Activated CD8-positive, alpha-beta memory T cell treated with anti-CD3 and anti-CD28 coated beads, Interleukin-2, amount 50 U/mL, for 24 hours (primary cell): ENCODE data around the gene SLC6A9.
A peak's percentile ranks its signal among the peaks of the same experiment; 100 is the strongest.

ENCODE experiments used
- DNase-seq: peaks from one replicate; pipeline ENCODE4 v3.0.0-alpha.2; 2020; ENCODE audit errors: extremely low read depth

SLC6A9 gene

DNA sequence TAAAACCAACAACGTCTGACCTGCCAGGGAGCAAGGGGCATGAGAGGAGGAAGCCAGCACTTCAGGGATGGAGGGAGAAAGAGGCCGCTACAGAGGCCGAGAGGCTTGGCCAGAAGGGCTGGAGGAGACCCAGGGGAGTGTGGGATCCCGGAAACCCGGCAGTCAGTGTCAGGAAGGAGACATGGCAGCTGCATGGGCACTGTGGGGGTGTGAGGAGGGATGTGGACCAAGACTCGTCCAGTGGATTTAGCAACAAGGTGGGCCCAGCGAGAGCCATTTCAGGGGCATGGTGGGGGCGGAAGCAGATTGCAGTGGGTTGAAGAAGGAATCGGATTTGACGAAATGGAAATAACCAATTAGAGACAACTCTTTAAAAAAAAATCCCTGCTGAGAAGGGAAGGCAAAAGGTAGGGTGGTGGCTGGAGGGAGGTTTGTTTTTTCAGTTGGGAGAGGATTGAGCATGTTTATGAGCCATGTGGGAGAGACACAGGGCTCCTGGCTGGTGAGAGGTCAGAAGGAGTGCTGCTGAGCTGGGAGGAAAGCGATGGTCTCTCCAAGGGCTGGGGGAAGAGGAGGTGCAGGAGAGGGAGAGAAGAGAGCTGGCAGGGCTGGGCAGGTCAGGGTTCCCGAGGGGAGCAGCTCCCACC, 47.9 kb downstream of the SLC6A9 start:
- DNase-seq, result no peak

DNA sequence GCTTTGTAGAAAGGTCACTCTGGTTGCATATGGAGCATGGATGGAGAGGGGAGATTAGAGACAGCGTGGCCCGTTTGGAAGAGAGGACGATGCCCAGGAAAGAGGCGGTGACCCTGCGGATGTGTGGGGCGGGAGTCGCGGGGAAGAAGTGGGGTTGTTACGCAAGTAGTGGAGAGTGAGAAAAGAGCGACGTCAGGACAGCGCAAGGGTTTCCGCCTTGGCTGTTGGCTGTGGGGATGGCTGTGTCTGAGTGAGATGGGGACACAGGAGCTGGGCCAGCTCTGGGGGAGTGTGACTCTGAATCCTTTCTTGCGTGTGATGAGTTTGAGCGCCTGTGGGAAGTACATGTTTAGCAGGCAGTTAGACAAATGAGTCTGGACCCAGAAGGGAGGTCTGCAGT, 48.5 kb downstream of the SLC6A9 start:
- no peak for DNase-seq

DNA sequence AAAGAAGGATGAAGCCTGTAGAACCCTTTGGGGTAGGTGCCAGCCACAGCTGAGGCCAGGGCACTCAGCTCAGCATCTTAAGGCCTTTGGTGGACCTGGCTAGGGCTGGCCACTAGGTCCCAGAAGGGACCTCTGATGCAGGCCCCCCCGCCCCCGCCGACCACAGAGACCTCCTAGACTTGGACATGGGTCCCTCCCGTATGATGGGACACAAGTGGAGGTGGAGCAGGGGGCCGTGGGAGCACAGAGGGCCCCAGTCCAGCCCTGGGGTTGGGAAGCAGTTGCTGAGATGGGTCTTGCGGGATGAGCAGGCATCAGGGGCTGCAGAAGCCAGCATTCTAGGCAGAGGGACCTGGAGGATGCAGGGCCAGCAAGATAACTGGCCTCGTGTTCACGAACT, 49.0 kb downstream of the SLC6A9 start:
- no peak for DNase-seq

DNA sequence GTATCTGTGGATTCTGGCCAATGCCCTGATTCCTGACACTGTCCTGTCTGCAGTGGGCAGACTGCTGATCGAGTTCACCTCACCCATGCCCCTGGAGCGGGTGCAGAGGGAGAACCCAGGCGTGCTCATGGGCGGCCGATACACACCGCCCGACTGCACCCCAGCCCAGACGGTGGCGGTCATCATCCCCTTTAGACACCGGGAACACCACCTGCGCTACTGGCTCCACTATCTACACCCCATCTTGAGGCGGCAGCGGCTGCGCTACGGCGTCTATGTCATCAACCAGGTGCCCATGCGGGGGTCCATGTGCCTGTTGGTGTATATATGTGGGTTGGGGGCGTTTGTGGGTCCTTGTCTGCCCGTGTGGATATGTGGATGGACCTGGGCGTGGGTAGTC, 49.6 kb downstream of the SLC6A9 start:
- DNase-seq, result no peak

DNA sequence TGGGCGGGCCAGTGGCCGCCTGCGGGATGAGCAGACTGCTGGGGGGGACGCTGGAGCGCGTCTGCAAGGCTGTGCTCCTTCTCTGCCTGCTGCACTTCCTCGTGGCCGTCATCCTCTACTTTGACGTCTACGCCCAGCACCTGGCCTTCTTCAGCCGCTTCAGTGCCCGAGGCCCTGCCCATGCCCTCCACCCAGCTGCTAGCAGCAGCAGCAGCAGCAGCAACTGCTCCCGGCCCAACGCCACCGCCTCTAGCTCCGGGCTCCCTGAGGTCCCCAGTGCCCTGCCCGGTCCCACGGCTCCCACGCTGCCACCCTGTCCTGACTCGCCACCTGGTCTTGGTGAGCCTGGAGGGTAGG, 50.1 kb downstream of the SLC6A9 start:
- DNase-seq, result no peak

DNA sequence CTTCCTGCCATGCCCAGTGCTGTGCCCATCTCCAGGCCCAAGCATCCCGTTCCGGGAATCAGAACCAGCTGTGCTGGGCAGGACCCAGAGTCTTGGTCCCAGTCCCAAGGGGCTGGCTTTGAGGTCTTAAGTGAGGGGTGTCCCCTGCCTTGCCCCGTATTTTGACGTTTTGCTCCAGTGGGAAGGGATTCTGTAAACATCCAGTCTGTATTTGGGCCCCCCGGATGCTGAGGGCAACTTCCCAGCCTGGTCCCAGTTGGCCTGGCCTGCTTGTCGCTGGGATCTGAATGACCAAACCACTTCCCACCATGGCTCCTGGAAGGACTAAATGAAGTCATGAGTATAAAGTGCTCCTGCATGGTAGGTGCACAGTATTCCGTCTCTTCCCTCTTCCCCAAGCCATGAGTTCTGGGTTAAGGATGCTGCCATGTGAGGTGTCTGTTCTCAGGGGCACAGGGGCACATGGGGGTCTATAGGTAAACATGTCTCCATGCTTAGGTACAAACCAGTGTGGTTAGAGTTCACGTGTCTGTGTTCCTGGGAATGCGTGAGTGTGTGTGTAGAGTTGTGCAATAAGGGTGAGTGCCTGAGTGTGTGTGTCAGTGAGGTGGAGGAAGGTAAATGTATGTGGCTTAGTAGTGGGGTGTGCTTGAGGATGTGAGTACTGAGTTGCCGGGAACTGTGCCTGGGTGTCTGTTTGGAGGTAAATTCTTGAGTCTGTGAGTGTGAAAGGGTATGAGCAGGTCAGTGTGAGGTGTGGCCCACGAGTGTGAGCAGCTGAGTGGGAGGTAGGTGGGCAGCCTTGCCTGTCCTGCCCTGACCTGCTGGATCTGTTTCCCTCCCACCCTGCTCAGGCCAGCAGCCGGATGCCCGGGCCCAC, 50.8 kb downstream of the SLC6A9 start:
- no peak for DNase-seq

DNA sequence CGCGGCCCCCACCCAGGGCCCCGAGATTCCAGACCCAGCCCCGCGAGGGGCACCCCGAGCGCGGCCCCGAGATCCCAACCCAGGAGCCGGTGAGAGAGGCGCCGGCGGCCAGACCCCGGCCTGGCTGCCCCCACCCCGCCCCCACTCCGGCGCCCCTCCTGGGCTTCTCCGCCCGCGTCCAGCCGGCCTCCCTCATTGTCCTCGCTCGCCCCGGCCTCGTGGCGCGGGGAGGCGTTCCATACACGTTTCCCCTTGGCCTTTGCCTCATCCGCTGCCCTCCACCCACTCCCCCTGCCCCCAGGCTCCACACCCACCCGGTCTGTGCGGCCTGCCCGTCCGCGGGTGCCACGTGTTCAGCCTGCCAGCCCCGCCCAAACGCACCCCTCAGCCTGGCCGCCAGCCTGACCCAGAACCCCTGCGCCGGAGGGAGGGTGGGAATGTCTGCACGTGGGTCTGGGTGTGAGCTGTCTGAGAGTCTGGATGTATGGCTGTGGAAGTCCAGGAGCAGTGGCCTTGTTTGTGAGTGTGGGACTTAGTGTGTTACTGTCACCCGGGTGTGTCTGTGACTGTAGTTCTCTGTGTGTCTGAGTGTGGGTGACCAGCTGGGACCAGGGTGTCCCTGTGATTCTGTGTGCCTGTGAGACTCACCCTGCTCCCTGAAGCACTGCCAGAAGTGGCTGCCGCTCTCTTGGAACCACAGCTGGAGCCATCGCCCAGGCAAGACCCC, 51.6 kb downstream of the SLC6A9 start:
- no peak for DNase-seq

DNA sequence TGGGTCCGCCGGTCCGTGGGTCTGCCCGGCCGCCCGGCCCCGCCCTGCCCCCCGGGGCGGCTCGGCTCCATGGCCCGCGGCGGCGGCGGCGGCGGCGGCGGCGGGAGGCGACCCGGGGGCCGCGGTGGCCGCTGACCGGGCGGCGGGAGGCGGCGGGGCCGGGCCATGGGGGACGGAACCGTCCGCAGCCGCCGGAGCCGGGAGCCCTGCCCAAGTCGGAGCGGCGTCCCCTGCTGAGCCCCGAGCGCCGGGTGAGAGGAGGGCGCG, 52.1 kb downstream of the SLC6A9 start:
- no peak for DNase-seq

DNA sequence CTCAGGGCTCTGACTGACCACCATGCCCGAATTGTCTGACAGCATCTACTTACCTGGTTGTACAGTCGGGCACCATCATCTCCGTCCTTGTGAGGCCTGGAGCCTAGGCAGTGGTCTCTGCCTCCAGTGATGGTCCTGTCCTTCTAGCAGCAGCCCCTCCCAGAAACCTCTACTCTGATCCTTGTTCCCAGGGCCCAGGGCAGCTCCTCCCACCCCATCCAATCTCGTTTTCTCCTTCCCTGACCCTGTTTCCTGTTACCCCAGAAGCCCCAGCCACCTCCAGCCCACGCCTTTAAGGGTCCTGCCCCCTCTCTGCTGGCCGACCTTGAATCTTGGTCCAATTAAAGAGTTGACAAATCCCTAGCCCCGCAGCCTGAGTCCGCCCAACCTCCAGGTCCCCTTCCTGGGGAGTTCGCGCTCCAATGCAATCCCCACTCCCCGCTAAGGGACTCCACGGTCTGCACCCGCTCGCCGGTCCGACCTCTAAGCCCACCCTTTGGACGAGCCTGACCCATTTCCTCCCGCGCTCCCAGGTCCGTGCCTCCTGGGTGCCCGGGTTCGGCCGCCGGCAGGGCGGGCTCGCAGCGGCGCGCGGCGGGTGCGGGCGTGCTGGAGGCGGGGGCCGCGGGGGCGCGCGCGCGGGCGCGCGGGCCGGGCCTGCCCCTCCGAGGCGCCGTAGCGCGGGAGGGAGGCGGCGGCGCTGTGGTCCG, 52.6 kb downstream of the SLC6A9 start, which contains the start of gene B4GALT2:
TSS of gene B4GALT2 (plus strand) at position 660 of the 710 bp plus-strand sequence. CDS start 1,951 bp downstream, outside the sequence.
- no peak for DNase-seq

DNA sequence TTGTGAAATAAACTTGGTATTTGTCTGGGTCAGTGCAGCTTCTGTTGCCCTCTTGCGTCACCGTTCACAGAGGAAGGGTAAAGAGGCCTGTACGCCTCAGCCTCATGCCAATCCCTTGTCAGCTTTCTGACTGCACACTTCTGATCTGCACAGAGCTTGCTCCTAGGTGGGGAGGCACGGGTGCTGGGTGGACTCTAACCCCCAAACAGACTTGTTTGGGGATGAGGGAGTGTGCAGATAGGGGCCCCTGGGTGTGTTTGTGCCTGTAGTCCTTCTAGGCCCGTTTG, 53.1 kb downstream of the SLC6A9 start:
- DNase-seq, result no peak

DNA sequence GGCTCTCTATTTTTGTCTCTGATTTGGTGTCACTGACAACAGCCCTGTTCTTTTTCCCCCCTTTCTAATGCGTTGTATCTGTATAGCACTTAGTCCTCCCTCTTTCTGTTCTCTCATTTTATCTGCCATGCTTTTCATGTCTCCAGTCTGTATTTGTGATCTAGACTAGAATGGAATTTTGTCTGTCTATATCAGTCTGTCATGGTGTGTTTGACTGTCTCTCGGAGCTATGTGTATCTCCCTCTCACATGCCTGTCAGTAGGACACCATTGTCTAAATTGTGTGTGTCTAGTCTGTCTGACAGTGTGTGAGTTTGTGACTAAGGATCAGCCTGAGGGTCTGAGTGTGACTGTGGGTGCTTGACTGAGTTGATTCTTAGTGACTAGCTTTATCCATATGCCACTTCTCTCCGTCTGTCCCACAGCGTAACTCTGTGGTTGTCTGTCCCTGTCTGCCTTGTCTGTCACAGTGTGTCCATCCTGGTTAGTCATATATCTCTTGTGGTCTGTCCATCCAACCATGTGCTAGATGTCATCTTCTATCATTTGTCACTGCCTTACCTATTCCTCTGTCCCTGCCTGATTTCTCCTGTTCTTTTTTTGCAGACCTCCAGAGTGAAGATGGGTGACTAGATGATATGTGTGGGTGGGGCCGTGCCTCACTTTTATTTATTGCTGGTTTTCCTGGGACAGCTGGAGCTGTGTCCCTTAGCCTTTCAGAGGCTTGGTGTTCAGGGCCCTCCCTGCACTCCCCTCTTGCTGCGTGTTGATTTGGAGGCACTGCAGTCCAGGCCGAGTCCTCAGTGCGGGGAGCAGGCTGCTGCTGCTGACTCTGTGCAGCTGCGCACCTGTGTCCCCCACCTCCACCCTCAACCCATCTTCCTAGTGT, 53.6 kb downstream of the SLC6A9 start:
- no peak for DNase-seq

DNA sequence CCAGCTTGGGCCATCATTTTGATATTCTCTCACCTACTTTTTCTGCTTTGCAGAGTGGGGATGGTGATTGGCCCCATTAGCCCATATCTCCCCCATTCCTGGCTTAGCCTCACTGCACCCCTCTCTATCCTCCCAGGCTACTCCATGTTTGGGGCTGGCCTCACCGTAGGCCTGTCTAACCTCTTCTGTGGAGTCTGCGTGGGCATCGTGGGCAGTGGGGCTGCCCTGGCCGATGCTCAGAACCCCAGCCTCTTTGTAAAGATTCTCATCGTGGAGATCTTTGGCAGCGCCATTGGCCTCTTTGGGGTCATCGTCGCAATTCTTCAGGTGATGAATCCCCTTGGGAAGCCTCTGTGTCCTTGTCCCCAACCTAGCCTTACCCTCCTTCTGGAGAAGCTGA, 54.4 kb downstream of the SLC6A9 start:
- no peak for DNase-seq

DNA sequence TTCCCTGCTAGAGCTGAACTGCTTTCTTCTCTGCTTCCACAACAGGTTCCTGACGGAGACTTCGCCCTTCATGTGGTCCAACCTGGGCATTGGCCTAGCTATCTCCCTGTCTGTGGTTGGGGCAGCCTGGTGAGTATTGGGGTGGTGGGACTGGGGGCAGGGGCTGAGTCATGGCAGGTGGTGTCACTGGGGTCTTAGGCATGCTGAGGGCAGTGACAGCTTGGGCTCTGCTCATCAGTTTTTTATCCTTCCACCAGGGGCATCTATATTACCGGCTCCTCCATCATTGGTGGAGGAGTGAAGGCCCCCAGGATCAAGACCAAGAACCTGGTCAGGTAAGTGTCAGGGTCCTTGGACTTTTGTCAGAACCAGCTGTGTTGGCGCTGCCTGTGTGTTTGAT, 55.2 kb downstream of the SLC6A9 start:
- no peak for DNase-seq

DNA sequence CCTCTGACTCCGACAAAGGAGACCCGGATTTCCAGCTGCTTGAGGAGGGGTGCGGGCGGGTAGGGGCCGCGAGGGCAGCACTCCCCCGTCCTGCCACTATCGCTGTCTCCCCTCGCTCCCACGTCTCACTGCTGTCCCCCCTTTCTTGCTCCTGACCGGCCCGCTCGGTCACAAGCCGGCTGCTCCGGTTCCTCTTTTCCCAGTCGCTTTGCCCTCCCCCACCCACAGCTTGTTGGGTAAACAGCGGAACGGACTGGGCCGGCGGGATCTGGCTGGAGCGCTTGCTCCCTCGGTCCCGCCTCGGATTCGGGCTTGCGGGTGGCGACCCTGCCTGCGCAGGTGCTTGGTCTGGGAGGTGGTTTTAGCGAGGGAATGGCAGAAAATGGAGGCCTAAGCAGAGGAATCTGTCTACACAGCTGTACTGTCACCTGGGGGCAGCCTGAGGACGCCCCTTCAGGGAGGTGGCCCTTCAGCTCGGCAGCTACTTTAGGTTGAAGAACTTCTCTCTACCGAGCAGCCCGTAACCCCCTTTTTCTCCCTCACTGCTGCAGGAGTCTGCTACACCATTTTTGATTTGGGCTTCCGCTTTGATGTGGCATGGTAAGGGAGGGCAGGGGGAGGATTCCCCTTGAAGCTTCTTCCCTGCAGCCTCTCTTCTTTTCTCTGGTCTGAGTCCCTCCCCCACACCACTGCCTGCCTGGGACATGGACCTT, 55.9 kb downstream of the SLC6A9 start:
- no peak for DNase-seq

DNA sequence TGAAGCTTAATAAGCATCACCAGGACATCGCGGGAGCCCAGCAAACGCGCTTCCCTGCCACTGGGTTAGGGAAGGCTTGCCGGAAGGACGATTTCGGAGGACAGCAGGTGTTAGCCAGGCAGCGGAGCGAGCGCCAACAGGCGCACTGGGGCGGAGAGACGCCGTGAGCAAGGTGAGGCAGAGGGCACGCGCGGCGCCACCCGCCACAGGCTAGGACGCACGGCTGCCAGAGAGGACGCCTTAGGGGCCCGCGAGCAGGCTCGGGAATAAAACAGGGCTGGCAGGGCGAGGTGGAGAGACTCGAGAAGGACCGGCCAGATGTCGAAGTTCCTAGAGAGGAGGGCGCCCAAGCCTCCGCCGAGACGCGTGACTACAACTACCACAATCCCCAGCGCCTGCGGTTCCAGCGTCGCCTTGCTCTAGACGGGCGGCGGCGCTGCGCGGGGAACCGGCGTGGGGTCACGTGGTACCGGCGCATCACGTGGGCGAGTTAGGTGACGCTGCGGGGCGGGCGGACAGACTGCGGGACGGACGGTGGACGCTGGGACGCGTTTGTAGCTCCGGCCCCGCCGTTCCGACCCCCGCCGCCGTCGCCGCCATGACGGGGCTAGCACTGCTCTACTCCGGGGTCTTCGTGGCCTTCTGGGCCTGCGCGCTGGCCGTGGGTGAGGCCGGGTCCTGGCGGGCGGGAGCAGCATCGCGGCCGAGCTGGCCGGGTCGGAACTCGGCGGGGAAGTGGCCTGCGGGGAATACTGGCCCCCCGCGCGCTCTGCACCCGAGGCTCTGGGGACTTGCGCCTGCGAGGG, 56.6 kb downstream of the SLC6A9 start, which contains the start of gene ATP6V0B:
TSS of gene ATP6V0B (plus strand) at position 518 of the 806 bp plus-strand sequence. CDS start at position 599, 81 bp downstream.
- peak; percentile 90 for DNase-seq

DNA sequence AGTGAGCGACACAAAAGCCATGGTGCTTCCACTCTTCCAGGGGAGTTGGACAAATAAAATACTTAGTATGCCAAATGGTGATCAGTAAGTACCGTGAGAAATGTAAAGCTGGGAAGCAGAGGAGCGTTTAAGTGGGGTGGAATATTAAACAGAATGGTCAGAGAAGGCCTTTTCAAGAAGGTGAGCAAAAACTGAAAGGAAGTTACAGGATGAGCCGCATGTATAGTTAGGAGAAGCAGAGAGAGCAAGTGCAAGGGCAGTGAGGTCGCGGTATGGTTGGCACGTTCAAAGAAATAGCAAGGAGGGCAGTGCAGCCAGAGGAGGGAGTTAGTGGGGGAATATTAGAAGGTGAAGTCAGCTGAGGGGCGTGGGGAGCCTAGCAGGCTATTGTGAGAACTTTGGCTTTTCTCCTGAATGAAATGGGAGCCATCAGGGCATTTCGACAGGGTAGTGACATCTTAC, 57.2 kb downstream of the SLC6A9 start:
- no peak for DNase-seq

DNA sequence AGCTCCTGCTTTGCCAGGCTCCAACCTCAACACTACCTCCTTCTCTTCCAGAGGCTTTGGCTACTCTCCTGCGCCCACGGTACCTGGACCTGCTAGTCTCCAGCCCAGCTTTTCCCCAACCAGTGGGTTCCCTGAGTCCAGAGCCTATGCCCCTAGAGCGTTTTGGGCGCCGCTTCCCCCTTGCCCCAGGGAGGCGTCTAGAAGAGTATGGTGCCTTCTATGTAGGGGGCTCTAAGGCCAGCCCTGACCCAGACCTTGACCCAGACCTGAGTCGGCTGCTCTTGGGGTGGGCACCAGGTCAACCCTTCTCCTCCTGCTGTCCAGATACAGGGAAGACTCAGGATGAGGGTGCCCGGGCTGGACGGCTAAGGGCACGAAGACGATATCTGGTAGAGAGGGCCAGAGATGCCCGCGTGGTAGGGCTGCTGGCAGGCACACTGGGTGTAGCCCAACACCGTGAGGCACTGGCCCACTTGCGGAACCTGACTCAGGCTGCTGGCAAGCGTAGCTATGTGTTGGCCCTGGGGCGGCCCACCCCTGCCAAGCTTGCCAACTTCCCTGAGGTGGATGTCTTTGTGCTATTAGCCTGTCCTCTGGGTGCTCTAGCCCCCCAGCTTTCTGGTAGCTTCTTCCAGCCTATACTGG, 59.8 kb downstream of the SLC6A9 start:
- DNase-seq, result no peak

DNA sequence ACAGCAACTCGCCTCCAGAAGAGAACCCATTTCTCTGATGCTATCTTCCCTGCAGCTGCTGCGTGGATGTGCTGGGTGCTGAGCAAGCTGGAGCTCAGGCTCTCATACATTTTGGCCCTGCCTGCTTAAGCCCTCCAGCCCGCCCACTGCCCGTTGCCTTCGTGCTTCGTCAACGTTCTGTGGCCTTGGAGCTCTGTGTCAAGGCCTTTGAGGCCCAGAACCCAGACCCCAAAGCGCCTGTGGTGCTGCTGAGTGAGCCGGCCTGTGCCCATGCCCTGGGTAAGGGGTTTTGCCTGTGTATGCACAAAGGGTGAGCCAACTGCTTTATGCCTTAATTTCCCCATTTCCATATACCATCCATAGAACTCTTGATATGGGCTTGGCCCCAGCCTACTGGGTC, 60.4 kb downstream of the SLC6A9 start:
- DNase-seq, result no peak

DNA sequence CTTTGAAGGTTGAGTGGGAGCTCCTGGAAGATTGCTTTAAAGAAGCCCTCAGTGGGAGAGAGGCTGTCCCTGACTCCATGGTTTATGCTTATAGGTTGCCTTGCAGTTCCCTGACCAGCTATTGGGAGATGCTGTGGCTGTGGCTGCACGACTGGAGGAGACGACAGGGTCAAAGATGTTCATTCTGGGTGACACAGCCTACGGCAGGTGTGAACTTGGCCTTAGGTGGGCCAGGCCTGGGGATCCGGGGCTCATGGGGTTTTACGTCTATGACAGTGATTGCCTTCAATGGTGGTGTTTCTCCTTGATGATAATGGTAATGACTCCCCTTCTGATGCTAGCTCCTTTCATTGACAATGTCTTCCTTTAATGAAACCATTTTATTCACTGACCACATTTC, 60.8 kb downstream of the SLC6A9 start:
- DNase-seq, result no peak
